Pulmonary artery endothelial cell (primary cell): ENCODE measurements around the gene HSPB9. TPM values are rescaled to one million over a fixed set of nuclear protein-coding genes. Genes with fewer than 3 reads are reported as not detected.

Experiments used
- DNase-seq: peaks from one replicate; pipeline ENCODE4 v3.0.0-alpha.2; 2011; ENCODE audit warnings: low read depth, low spot score
- total RNA-seq: library from RNA; depleted of rRNA; stranded (reverse); fragments of >200 nt; gene quantifications from 2 replicates; pipeline ENCODE4 v1.2.3, GENCODE V29; 2014

Gene HSPB9
- total RNA-seq, 1 donor from 2014 or later = not detected

GRCh38 chr17:42098730-42099399 lies 23.7 kb upstream of the HSPB9 start:
- DNase-seq = no peak

- DNase-seq = peak; percentile 36
These were observed 20.9 kb upstream of the HSPB9 start for GRCh38 chr17:42101513-42102292.

- no peak for DNase-seq
These were observed 19.2 kb upstream of the HSPB9 start for GRCh38 chr17:42103221-42103954.

- DNase-seq = no peak
These were observed 18.3 kb upstream of the HSPB9 start for GRCh38 chr17:42104264-42104663.

GRCh38 chr17:42106009-42106408 lies 16.6 kb upstream of the HSPB9 start:
- DNase-seq = no peak

GRCh38 chr17:42107124-42107523 lies 15.5 kb upstream of the HSPB9 start:
- DNase-seq = no peak

GRCh38 chr17:42107597-42108576 lies 14.7 kb upstream of the HSPB9 start:
- DNase-seq = no peak

- DNase-seq = no peak
These were observed 13.5 kb upstream of the HSPB9 start for GRCh38 chr17:42109086-42109485.

GRCh38 chr17:42110301-42111264 lies 12.0 kb upstream of the HSPB9 start:
- no peak for DNase-seq

GRCh38 chr17:42111265-42111636 lies 11.4 kb upstream of the HSPB9 start:
- no peak for DNase-seq

GRCh38 chr17:42111871-42112551 lies 10.6 kb upstream of the HSPB9 start:
- no peak for DNase-seq

GRCh38 chr17:42112552-42113176 lies 9.9 kb upstream of the HSPB9 start, which contains the start of gene DHX58:
Gene DHX58, minus strand, starts transcription at chr17:42112714. Its CDS starts 822 bp downstream, at chr17:42111892.
- peak; percentile 75 for DNase-seq

- no peak for DNase-seq
These were observed 9.1 kb upstream of the HSPB9 start for GRCh38 chr17:42113293-42114069.

GRCh38 chr17:42114118-42114517 lies 8.5 kb upstream of the HSPB9 start:
- DNase-seq = no peak

- DNase-seq = peak; percentile 45
These were observed 5.8 kb upstream of the HSPB9 start for GRCh38 chr17:42116705-42117396.

GRCh38 chr17:42117397-42118125 lies 5.0 kb upstream of the HSPB9 start:
- no peak for DNase-seq

GRCh38 chr17:42118126-42118510 lies 4.5 kb upstream of the HSPB9 start:
- DNase-seq = no peak
